Muscle of leg (tissue), 11 donors: ENCODE measurements around the gene APBA3. TPM values are rescaled to one million over a fixed set of nuclear protein-coding genes. Genes with fewer than 3 reads are reported as not detected.
"Not testable (repeated sequence)": the region's sequence is repeated elsewhere in the genome, so short reads cannot be mapped to it uniquely, and the experiment has no call there.

ENCODE experiments used
- DNase-seq: peaks from one replicate; pipeline ENCODE4 v3.0.0; 2013
- H3K27ac ChIP-seq: one replicate; pipeline ENCODE4 v1.5.1; 2013; ENCODE audit warnings: mild to moderate bottlenecking, low read length, control low read depth
- H3K27me3 ChIP-seq: one replicate; pipeline ENCODE4 v1.6.1; 2013; ENCODE audit warnings: low read length; ENCODE audit not compliant: control insufficient read depth, insufficient read depth
- H3K36me3 ChIP-seq: one replicate; pipeline ENCODE4 v1.6.1; 2013; ENCODE audit warnings: low read length; ENCODE audit not compliant: control insufficient read depth, insufficient read depth
- H3K4me1 ChIP-seq: one replicate; pipeline ENCODE4 v1.6.1; 2013; ENCODE audit warnings: low read length; ENCODE audit not compliant: control insufficient read depth, insufficient read depth
- H3K4me3 ChIP-seq: one replicate; pipeline ENCODE4 v1.5.1; 2013; ENCODE audit warnings: low read length, control low read depth
- H3K9me3 ChIP-seq: replicated peaks from 2 replicates; pipeline ENCODE4 v1.6.1; 2013; ENCODE audit warnings: low read depth, low read length; ENCODE audit not compliant: control insufficient read depth
- WGBS: methylation state at CpG from one replicate; pipeline ENCODE4 v1.1.5; 2013; ENCODE audit warnings: missing lambda C conversion rate; ENCODE audit not compliant: insufficient coverage; 5-methylcytosine and 5-hydroxymethylcytosine counted together
- polyA plus RNA-seq, 8 donors: library from polyadenylated mRNA; unstranded; fragments of 120-200 nt; gene quantifications; one replicate each; pipeline versions ENCODE4 v1.2.1 to v1.2.3, GENCODE V29; 2013; ENCODE audit warnings: inconsistent platforms in 1 of 8, low replicate concordance in 1 of 8; ENCODE audit not compliant: insufficient read length in 8 of 8, insufficient read depth in 1 of 8
- total RNA-seq: library from RNA; stranded (reverse); fragments of 120-200 nt; gene quantifications from one replicate; pipeline ENCODE4 v1.2.4, GENCODE V29; 2013

Gene APBA3
- total and polyA plus RNA-seq, 9 donors = 9.5 to 16.9 (median 13.5) TPM

- no peaks in the 10 kb centered on the region for H3K9me3 ChIP-seq
- no peaks in the 10 kb centered on the region for H3K4me1 ChIP-seq
- no peak overlapping the region for H3K4me3 ChIP-seq
- H3K36me3 ChIP-seq = peaks cover 25% of the 10 kb centered on the region
- WGBS = 65% methylated on average over 19 of the region's 35 CpGs
- no peak overlapping the region for H3K27ac ChIP-seq
- no peaks in the 10 kb centered on the region for H3K27me3 ChIP-seq
- no peak for DNase-seq
These were observed 9.8 kb upstream of the APBA3 start for GRCh38 chr19:3771000-3771905.

DNA sequence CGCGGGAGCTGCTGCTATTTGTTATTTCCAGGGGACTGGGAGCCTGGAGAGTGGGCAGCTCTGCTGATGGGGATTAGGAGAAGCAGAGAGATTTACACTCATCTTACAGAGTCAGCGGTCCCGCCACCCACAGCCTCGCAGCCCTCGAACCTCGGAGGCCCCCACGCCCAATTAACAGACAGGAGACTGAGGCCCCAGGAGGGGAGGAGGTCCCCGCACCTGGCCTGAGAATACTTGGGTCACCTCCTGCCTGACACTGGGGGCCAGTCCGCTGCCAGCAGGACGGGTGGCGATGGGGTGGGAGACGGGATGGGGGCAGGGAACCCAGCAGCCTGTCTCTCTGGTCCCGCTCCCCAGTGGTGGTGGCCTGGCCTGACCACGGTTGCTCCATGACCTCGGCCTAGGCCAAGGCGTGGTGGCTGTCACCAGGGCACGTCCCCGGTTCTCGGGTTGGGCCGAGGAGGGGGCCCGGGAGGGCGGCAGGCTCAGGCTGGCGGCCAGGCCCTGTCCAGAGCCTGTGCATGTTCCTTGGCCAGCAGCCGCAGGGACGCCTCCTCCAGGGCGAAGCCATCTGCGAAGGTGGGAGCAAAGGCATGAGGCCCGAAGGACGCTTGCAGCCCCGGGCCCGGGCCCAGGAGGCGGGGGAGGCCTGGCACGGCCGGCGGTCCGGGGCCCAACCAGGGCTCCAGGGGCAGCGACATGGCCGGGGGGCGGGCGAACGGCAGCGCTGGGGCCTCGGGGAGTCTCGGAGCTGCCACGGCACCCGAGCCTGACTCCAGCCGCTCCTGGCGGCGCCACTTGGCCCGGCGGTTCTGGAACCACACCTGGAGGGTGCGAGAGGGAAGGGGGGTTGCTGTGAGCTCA is 8.9 kb upstream of the APBA3 start:
- Histone ChIP-seq H3K27me3 (no peaks in the 10 kb centered on the region), H3K36me3 (peaks cover 26% of the 10 kb centered on the region), H3K27ac (no peak overlapping the region), H3K9me3 (no peaks in the 10 kb centered on the region), H3K4me1 (no peaks in the 10 kb centered on the region), H3K4me3 (no peak overlapping the region)
- no peak for DNase-seq
- WGBS = 43% methylated on average over 41 of the region's 53 CpGs

DNA sequence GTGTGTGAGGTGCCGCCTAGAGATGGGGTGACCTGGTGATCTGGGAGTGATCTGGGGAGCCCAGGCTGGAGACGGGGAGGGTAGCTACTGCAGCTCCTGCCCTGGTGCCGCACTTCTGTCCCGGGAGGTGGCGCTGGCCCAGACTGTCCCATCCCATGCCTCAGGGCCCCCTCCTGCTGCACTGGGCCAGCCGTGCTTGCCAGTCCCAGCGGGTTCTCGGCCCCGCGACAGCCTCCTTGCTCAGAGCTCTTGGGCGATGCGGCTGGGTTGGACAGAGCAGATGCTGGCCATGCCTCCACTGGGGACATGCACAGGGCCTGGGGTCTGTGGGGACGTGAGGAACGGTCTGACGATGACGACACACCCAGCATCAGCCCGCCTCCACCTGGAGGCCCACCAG is 8.0 kb upstream of the APBA3 start:
- no peak overlapping the region for H3K4me3 ChIP-seq
- H3K36me3 ChIP-seq = peaks cover 30% of the 10 kb centered on the region
- no peaks in the 10 kb centered on the region for H3K9me3 ChIP-seq
- no peak for DNase-seq
- no peaks in the 10 kb centered on the region for H3K27me3 ChIP-seq
- no peak overlapping the region for H3K27ac ChIP-seq
- 82% methylated on average over 13 of the region's 17 CpGs for WGBS
- no peaks in the 10 kb centered on the region for H3K4me1 ChIP-seq

DNA sequence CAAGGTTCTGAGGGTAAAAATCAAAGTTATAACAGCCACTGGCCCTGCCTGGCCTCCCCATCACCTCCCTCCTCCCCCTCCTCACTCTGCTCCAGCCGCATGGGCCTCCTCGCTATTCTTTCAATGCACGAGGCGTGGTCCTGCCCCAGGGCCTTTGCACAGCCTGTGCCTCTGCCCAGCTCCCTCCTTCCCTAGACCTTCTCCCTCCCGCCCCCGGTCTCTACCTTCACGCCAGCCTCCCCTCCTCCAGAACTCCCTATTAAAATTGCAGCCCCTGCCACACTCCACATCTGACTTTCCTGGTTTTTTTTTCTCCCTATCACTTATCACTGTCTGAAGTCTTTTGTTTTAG is 7.2 kb upstream of the APBA3 start:
- Histone ChIP-seq H3K27me3 (no peaks in the 10 kb centered on the region), H3K9me3 (no peaks in the 10 kb centered on the region), H3K36me3 (peaks cover 30% of the 10 kb centered on the region), H3K4me3 (no peak overlapping the region), H3K4me1 (no peaks in the 10 kb centered on the region), H3K27ac (no peak overlapping the region)
- WGBS = 87% methylated on average over 7 of the region's 7 CpGs
- no peak for DNase-seq

GRCh38 chr19:3768015-3768747 is 6.7 kb upstream of the APBA3 start:
- no peak for DNase-seq
- Histone ChIP-seq H3K4me3 (no peak overlapping the region), H3K9me3 (no peaks in the 10 kb centered on the region), H3K27ac (no peak overlapping the region), H3K27me3 (no peaks in the 10 kb centered on the region), H3K36me3 (peaks cover 30% of the 10 kb centered on the region), H3K4me1 (peaks cover 4% of the 10 kb centered on the region)
- WGBS = 88% methylated on average over 22 of the region's 25 CpGs

DNA sequence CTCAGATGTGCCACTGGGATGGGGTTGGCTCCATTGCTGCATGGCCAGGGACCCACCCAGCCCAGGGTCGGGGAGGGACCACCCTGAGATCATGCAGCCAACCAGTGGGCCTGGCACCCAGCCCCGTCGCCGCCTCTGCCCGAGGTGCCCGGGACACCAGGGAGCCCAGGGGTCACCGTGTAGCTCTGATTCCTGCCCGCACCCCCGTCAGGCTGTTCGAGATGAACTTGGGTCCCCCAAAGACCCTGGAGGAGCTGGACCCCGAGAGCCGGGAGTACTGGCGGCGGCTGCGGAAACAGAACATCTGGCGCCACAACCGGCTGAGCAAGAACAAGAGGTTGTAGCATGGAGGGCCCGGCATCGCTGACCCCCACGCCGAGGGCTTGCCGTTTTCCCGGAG is 5.6 kb upstream of the APBA3 start:
- Histone ChIP-seq H3K36me3 (peaks cover 30% of the 10 kb centered on the region), H3K4me1 (peaks cover 6% of the 10 kb centered on the region), H3K27ac (no peak overlapping the region), H3K9me3 (no peaks in the 10 kb centered on the region), H3K27me3 (no peaks in the 10 kb centered on the region), H3K4me3 (no peak overlapping the region)
- no peak for DNase-seq
- 95% methylated on average over 23 of the region's 23 CpGs for whole genome bisulfite sequencing

DNA sequence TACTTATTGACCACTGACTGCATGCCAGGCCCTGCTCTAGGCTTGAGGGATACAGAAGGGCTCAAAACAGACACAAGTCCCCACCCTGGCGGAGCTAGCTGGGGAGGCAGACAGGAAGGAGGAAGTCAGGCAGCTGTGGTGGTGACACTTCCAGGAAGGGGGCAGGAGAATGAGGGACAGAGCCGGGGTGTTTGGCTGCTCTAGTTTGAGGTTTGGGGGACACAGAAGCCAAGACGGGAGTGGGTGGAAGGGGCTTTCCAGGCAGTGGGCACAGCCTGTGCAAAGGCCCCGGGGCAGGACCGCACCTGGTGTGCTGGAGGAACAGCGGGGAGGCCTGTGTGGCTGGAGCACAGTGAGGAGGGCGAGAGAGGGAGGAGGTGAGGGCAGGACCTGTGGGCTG is 5.0 kb upstream of the APBA3 start:
- H3K36me3 ChIP-seq = peaks cover 30% of the 10 kb centered on the region
- 87% methylated on average over 7 of the region's 7 CpGs for WGBS

DNA sequence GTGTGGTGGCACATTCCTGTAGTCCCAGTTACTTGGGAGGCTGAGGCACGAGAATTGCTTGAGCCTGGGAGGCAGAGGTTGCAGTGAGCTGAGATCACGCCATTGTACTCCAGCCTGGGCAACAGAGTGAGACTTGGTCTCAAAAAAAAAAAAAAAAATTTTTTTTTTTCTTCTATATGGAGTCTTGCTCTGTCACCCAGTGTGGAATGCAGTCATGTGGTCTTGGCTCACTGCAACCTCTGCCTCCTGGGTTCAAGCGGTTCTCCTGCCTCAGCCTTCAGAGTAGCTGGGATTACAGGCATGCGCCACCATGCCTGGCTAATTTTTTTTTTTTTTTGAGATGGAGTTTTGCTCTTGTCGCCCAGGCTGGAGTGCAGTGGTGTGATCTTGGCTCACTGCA is 4.3 kb upstream of the APBA3 start:
- H3K36me3 ChIP-seq = peaks cover 30% of the 10 kb centered on the region
- DNase-seq, H3K4me3 ChIP-seq, H3K9me3 ChIP-seq, H3K27me3 ChIP-seq, H3K27ac ChIP-seq: not testable (repeated sequence)
- peaks cover 14% of the 10 kb centered on the region for H3K4me1 ChIP-seq
- no CpG with 5 or more reads among the region's 5 CpGs for WGBS

More for the DNA sequence above, 5.0 kb upstream of the APBA3 start:
- Histone ChIP-seq H3K4me1 (peaks cover 10% of the 10 kb centered on the region), H3K9me3 (no peaks in the 10 kb centered on the region), H3K27me3 (no peaks in the 10 kb centered on the region), H3K4me3 (no peak overlapping the region), H3K27ac (no peak overlapping the region)
- no peak for DNase-seq

DNA sequence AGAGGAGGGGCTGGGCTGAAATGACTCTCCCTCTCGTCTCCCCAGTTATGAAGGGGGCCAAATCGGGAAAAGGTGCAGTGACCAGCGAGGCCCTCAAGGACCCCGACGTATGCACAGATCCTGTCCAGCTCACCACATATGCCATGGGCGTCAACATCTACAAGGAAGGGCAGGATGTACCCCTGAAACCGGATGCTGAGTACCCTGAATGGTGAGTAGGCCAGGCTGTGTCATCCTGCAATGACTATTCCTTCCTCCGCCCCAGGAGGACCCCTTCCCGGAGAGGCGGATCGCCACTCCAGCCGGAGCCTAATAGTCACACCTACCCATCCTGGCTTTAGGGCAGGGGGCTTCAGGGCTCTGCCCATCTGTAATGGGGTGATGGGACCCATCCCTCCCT is 3.6 kb upstream of the APBA3 start:
- Histone ChIP-seq H3K27me3 (no peaks in the 10 kb centered on the region), H3K4me3 (no peak overlapping the region), H3K9me3 (no peaks in the 10 kb centered on the region), H3K4me1 (peaks cover 18% of the 10 kb centered on the region), H3K36me3 (peaks cover 31% of the 10 kb centered on the region), H3K27ac (no peak overlapping the region)
- 50% methylated on average over 1 of the region's 12 CpGs for WGBS
- no peak for DNase-seq
